ENCODE results near the gene CETP. TPM values are rescaled to one million over a fixed set of nuclear protein-coding genes. Genes with fewer than 3 reads are reported as not detected.

CETP gene
- total RNA-seq, 1 donor from 2014 or later: not detected

GRCh38 chr16:56927471-56927870, 34.3 kb upstream of the CETP start:
- Histone ChIP-seq H3K9me3 (ENCODE audit: insufficient read depth, low read depth, low read length) (no peaks in the 10 kb centered on the region), H3K4me2 (ENCODE audit: low read length) (no peak overlapping the region), H3K9ac (ENCODE audit: low read length) (no peak overlapping the region), H3K27me3 (ENCODE audit: insufficient read depth, low read length) (no peaks in the 10 kb centered on the region), H3K79me2 (ENCODE audit: insufficient read depth, low read length) (peaks cover 6% of the 10 kb centered on the region), H4K20me1 (ENCODE audit: insufficient read depth, low read length) (peaks cover 3% of the 10 kb centered on the region), H3K4me1 (ENCODE audit: insufficient read depth, low read length) (peaks cover 8% of the 10 kb centered on the region), H3K27ac (ENCODE audit: low read depth, low read length) (no peak overlapping the region), H3K4me3 (ENCODE audit: insufficient read depth, low read depth, low read length) (no peak overlapping the region), H2AFZ (ENCODE audit: low read depth, low read length) (no peak overlapping the region), H3K36me3 (ENCODE audit: insufficient read depth, low read length) (no peaks in the 10 kb centered on the region)
- peaks cover 2% of the 10 kb centered on the region for H3K27me3 Mint-ChIP-seq (ENCODE audit: low read depth, unreplicated experiment)
- no peak for DNase-seq (ENCODE audit: low read depth)
- no peak for FAIRE-seq
- no peaks in the 10 kb centered on the region for H3K9me3 Mint-ChIP-seq (ENCODE audit: unreplicated experiment)
- TF ChIP-seq, protein P1, sequence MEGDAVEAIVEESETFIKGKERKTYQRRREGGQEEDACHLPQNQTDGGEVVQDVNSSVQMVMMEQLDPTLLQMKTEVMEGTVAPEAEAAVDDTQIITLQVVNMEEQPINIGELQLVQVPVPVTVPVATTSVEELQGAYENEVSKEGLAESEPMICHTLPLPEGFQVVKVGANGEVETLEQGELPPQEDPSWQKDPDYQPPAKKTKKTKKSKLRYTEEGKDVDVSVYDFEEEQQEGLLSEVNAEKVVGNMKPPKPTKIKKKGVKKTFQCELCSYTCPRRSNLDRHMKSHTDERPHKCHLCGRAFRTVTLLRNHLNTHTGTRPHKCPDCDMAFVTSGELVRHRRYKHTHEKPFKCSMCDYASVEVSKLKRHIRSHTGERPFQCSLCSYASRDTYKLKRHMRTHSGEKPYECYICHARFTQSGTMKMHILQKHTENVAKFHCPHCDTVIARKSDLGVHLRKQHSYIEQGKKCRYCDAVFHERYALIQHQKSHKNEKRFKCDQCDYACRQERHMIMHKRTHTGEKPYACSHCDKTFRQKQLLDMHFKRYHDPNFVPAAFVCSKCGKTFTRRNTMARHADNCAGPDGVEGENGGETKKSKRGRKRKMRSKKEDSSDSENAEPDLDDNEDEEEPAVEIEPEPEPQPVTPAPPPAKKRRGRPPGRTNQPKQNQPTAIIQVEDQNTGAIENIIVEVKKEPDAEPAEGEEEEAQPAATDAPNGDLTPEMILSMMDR (IDR thresholded peaks at IDR 0.05; ENCODE audit: insufficient read depth, low read depth, low read length): no peak
- TF ChIP-seq EZH2 (IDR thresholded peaks at IDR 0.05; ENCODE audit: insufficient read depth, low read length): no peak
- H3K4me3 Mint-ChIP-seq (ENCODE audit: unreplicated experiment): no peak overlapping the region
- no peak overlapping the region for H3K27ac Mint-ChIP-seq (ENCODE audit: unreplicated experiment)
- H3K4me1 Mint-ChIP-seq (ENCODE audit: low read depth, unreplicated experiment): no peaks in the 10 kb centered on the region
- no peaks in the 10 kb centered on the region for H3K36me3 Mint-ChIP-seq (ENCODE audit: low read depth, unreplicated experiment)

DNA sequence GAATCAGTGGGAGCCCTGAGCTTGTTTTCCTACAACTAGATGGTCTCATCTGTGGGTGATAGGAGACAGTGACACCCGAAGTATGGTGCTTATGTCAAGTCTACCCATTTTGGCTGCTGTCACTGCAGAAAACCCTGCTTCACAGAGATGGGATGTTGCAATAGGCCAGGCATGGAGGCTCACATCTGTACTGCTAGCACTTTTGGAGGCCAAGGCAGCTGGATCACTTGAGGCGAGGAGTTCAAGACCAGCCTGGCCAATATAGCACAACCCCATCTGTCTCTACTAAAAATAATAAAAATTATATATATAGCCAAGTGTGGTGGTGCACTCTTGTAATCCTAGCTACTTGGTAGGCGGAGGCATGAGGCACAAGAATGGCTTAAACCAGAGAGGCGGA, 32.1 kb upstream of the CETP start:
- Histone ChIP-seq H3K36me3 (ENCODE audit: insufficient read depth, low read length) (peaks cover 6% of the 10 kb centered on the region), H3K4me1 (ENCODE audit: insufficient read depth, low read length) (peaks cover 8% of the 10 kb centered on the region), H3K27ac (ENCODE audit: low read depth, low read length) (no peak overlapping the region), H3K4me3 (ENCODE audit: insufficient read depth, low read depth, low read length) (no peak overlapping the region), H4K20me1 (ENCODE audit: insufficient read depth, low read length) (peaks cover 24% of the 10 kb centered on the region), H3K4me2 (ENCODE audit: low read length) (no peak overlapping the region), H3K9ac (ENCODE audit: low read length) (no peak overlapping the region), H3K79me2 (ENCODE audit: insufficient read depth, low read length) (peaks cover 28% of the 10 kb centered on the region), H3K9me3 (ENCODE audit: insufficient read depth, low read depth, low read length) (no peaks in the 10 kb centered on the region), H3K27me3 (ENCODE audit: insufficient read depth, low read length) (no peaks in the 10 kb centered on the region), H2AFZ (ENCODE audit: low read depth, low read length) (no peak overlapping the region)
- Mint-ChIP-seq H3K4me1 (ENCODE audit: low read depth, unreplicated experiment) (no peaks in the 10 kb centered on the region), H3K27me3 (ENCODE audit: low read depth, unreplicated experiment) (peaks cover 2% of the 10 kb centered on the region), H3K4me3 (ENCODE audit: unreplicated experiment) (no peak overlapping the region), H3K9me3 (ENCODE audit: unreplicated experiment) (no peaks in the 10 kb centered on the region), H3K27ac (ENCODE audit: unreplicated experiment) (no peak overlapping the region), H3K36me3 (ENCODE audit: low read depth, unreplicated experiment) (peaks cover 8% of the 10 kb centered on the region)
- DNase-seq (ENCODE audit: low read depth) (no peak), FAIRE-seq (no peak)
- TF ChIP-seq EZH2 (IDR thresholded peaks at IDR 0.05; ENCODE audit: insufficient read depth, low read length): no peak
- TF ChIP-seq, protein P1 (IDR thresholded peaks at IDR 0.05; ENCODE audit: insufficient read depth, low read depth, low read length): no peak

- Histone ChIP-seq H3K4me2 (ENCODE audit: low read length) (peak overlapping the region; percentile 82), H3K27ac (ENCODE audit: low read depth, low read length) (no peak overlapping the region), H3K36me3 (ENCODE audit: insufficient read depth, low read length) (peaks cover 15% of the 10 kb centered on the region), H3K79me2 (ENCODE audit: insufficient read depth, low read length) (peaks cover 38% of the 10 kb centered on the region), H3K4me1 (ENCODE audit: insufficient read depth, low read length) (peaks cover 10% of the 10 kb centered on the region), H3K9ac (ENCODE audit: low read length) (peak overlapping the region; percentile 97), H4K20me1 (ENCODE audit: insufficient read depth, low read length) (peaks cover 34% of the 10 kb centered on the region), H3K4me3 (ENCODE audit: insufficient read depth, low read depth, low read length) (no peak overlapping the region), H2AFZ (ENCODE audit: low read depth, low read length) (peak overlapping the region; percentile 27), H3K9me3 (ENCODE audit: insufficient read depth, low read depth, low read length) (no peaks in the 10 kb centered on the region), H3K27me3 (ENCODE audit: insufficient read depth, low read length) (no peaks in the 10 kb centered on the region)
- H3K36me3 Mint-ChIP-seq (ENCODE audit: low read depth, unreplicated experiment): peaks cover 11% of the 10 kb centered on the region
- peaks cover 9% of the 10 kb centered on the region for H3K4me1 Mint-ChIP-seq (ENCODE audit: low read depth, unreplicated experiment)
- H3K9me3 Mint-ChIP-seq (ENCODE audit: unreplicated experiment): no peaks in the 10 kb centered on the region
- TF ChIP-seq, protein P1 (IDR thresholded peaks at IDR 0.05; ENCODE audit: insufficient read depth, low read depth, low read length): no peak
- TF ChIP-seq EZH2 (IDR thresholded peaks at IDR 0.05; ENCODE audit: insufficient read depth, low read length): no peak
- DNase-seq (ENCODE audit: low read depth) (no peak), FAIRE-seq (no peak)
- peaks cover 2% of the 10 kb centered on the region for H3K27me3 Mint-ChIP-seq (ENCODE audit: low read depth, unreplicated experiment)
- H3K4me3 Mint-ChIP-seq (ENCODE audit: unreplicated experiment): peak overlapping the region; percentile 64
- H3K27ac Mint-ChIP-seq (ENCODE audit: unreplicated experiment): peak overlapping the region; percentile 84
These were observed 31.1 kb upstream of the CETP start for GRCh38 chr16:56930486-56931270.

Measured in astrocyte (in vitro differentiated cells and primary cell).